Measurements from ENCODE around the gene SFMBT2.
"Not testable (repeated sequence)": the region's sequence is repeated elsewhere in the genome, so short reads cannot be mapped to it uniquely, and the experiment has no call there.

The SFMBT2 gene

DNA sequence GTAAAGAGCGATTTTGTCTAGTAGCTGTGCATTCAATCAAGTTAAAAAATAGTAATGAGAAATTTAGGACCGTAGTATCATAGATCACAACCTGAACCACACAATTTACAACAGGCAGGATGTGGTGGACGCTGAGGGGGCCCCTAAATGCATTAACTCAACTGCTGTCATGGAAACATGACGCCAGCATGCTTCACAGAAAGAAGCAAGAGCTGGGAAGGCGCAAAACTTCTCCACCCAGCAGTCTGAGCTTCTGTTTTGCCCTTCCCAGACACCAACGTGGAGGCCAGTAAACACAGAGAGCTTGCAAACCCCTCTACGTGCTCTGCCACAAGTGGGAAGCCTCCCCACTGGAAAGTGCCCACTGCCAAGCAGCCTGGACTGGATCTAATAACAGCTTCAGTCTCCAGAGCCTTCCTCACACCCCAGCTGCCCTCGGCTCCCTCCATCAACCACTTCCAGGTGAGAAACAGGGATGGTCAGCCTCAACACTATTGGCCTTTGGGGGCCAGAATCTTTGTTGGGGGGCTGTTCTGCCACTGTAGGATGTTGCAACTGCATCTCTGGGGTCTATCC lies 151.8 kb downstream of the SFMBT2 start:
- no peak for DNase-seq

DNA sequence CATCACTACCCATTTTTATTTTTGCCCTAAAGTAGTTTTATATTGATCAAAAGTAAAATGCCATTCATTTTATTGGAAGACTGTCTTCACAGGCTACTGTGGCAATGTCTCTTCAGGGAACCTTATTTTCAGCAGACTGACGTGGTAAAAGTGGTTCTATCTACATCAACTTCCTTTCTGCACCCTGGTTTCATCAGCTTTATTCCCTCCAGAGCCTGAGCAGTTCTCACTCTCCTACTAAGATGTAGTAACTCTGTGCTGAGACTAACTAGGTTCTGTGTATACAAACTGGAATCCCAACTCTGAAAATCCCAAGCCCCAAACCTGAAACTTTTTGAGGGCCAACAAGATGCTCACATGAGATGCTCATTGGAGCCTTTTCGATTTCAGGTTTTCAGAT lies 155.3 kb downstream of the SFMBT2 start:
- DNase-seq, result no peak

DNA sequence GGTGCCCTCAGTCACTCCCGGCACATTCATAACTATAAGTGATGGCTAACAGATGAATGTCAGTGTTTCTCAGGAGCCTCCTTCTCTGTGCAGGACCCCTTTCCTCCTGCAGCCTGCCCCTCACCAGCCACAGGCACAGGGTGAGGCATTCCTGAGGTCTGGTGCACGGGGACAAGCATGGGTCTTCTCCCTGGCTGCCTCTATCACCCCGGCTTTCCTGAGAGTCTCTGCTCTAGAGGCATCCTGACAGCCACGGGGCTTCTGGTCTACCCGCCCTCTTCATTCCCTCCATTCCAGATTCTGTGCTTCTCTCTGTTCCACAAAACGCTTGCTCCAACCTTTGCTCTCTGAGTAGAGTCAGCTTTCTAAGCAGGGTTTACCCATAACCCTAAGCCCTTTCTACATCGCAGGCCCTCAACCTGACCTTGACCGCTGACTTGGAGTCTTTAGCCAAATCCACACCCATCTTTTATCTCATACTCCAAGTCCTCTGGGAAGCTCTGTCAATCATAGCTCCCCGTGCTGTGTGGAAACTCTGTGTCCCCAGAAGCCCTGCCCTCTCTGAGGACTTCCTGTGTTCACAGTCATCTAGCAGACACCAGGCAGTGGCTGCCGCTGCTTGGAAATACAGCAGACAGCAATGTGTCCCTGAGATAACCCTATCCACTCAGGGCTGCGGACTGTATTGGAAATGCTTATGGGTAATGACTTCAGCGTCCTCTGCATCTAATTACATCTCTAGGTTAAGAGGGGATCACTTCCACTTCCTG lies 159.0 kb downstream of the SFMBT2 start:
- DNase-seq, result no peak

DNA sequence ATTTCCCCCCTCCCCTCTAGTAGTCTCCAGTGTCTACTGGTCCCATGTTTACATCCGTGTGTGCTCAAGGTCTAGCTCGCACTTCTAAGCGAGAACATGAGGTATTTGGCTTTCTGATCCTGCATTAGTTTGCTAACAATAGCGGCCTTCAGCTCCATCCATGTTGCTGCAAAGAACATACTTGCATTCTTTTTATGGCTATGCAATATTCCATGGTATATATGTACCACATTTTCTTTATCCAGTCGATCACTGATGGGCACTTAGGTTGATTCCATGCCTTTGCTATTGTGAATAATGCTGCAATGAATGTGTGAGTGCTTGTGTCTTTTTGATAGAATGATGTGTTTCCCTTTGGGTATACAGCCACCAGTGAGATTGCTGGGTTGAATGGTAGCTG lies 160.6 kb downstream of the SFMBT2 start:
- no peak for DNase-seq

DNA sequence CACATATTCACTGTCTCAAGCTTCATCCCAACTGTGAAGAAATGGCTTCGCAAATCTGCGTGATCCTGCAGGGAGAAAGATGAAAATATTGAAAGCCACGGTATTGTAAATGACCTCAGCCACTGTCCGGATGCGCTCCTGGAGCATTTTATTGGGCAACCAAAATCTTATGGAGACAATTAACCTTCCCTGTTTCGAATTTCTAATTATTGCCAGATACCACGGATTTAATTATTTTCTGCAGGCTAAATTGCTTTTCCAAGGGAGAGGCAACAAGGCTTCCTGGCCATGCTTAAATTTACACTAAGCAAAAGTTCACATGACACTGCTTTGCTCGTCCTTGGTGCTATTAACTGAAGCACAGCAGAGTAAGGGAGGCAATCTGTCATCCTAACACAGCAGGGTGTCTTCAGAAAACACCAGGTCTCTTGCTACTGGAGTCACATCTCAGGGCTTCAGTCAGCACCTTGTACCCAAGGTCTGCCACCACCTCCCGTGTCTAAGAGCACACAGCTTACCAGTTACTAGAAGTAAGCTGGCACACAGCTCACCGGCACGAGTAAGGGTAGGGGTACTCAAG lies 162.2 kb downstream of the SFMBT2 start:
- DNase-seq, result no peak

DNA sequence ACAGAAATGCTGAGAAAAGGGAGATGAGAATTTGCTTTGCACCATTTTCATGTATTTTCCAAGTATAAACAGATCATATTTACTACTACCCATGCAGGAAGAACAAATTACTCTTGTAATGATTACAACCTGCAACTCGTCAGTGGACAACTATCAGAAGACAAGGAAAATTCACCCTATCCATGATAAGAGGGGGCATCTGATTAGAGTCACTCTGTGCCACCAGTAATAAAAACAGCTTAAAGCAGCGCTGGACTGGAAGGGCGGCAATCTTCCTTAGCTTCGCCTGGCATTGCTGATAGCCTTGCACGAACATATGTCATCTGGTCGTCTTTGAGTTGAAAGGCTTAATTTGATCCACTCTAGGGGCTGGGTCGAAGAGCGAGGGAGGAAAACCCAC lies 162.7 kb downstream of the SFMBT2 start:
- no peak for DNase-seq

DNA sequence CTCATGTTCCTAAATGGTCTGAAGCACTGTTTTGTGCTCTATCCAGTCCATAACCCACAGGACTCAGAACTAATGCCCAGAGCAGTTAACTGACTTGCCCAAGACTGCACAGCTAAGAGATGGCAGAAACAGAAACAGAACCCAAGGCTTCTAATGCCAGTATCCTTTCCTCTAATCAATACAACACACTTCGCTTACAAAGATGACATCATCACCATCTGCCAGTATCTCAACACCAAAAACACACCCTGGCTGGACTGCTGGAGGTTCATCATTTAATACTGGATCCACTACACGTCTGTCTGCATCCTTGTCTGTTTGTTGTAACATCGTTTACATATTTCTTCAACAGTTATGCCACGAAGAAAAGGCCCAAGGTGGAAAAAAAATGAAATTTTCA lies 165.3 kb downstream of the SFMBT2 start:
- no peak for DNase-seq

DNA sequence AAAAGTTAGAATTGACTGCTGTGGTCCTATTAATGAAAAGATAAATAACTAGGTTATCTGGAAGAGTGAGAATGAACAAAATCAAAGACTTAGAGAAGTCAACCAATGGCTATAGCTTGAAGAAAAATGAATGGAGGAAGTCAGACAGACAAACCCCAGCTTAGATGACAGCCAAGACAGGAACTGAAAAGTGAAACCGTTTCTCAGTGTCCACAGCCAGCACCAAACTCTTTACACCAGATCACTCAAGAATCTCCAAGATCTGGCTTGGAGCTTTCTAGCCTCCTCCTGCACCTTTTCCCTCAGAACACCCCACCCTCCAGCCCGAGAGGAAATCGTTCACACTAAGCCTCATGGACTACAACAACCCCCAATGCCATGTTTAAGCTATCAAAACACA lies 167.0 kb downstream of the SFMBT2 start:
- DNase-seq, result no peak

DNA sequence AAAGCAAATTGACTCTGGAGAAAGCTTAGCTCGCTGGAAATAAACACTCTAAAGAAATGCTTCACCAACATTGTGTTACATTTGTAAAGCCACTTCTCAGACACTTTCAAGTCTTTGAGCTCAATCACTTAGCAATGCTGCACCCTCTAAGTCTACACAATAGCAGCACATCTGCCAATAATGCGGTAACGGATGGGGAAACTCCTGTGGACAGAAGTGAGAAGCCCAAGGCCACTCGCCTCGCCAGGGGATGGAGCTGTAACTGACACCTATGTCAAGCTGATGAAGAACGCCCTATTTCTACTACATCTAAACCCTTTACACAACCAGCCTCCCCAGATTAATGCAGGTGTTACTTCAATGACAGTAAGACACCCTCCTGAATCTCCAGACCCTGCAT lies 167.7 kb downstream of the SFMBT2 start:
- no peak for DNase-seq

DNA sequence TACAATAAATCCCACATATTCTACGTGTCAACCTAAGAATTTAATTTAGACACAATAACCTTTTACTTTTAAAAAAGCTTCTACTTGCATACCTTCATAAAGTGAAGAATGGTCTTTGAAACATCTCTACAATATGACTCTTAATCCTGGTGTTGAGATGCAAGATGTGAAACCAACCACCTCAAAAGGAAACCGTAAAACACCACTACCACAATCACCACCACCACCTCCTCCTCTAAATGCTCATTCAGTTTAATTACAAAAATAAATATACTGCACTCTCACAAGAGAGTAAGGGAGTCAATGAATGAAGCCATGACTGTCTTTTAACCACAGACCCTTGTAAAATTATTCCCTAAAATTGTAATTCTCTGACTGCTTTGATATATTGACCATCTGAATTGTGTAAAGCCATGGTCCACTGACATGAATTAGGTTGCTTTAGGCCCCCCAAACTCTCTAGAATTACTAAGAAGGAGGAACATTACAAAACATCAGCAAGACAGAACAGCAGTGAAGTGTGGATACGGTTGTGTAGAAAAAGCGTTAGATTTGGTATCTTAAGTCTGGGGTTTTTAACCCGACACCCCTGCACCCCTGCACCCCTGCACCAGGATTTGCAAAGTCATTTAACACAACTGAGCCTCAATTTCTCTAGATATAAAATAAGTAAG lies 171.4 kb downstream of the SFMBT2 start:
- no peak for DNase-seq

DNA sequence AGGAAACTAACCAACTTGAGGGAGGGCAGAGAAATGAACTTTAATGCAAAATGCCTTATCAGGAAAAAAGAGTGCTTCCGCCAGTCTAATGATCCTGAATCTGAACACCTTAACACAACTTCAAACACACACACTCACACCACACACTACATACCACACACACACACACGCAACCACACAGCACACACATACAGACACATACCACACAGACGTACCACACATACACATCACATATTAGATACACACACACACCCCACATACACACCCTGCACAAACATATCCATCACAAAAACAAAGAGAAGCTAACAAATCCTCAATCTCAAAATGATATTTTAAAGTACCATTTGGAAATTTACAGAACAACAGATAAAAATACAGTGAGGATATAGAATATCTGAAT lies 175.5 kb downstream of the SFMBT2 start:
- DNase-seq, result no peak

DNA sequence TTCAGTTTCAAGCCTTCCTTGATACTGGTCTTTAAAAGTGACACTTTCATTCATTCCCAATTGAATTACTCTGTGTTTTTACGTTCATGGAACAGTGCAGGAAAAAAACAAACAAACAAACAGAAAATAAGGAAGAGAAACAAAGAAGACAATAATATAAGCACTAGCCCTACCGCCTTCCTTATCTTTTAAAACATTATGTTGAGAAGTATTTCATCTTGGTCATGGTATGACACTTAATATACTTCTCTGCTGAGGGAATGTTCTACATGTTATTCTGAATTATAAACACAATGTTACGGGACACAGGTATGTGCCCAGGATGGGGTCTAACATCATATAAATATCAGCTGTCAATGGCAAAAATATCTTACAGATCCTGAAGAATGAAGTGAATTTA lies 176.7 kb downstream of the SFMBT2 start:
- no peak for DNase-seq

DNA sequence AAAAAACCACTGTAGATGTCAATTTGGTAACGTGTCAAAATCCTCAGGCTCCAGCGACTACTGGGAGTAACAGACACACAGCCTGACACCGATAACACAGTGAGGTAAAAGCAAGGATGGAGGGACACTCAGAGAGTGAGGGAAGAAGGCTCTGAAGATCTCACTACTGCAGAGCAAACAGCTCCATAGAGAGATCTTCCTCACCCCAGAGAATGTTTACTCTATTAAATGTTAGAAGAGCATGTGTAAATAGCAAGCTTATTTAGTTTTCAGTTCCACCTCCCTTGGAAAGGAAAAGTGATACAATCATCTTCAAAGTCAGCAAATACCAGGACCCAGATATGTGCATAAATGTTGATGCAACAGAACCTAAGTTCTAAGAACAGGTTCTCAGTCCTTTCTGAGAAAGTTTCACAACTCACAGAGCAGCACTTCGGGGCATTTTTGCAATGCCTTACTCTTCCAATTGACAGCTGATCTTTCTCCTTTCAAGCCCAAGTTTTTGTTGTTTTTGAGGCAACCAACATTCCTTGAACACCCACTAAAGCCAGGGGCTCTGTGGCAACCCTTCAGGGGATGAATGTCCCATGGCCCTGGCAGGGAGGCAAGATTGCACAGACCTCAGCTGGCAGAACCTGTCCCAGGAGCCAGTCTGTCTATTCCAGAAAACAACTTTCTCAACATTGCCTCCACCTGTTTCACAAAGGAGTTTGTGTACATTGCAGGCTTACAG lies 177.4 kb downstream of the SFMBT2 start:
- DNase-seq, result no peak

DNA sequence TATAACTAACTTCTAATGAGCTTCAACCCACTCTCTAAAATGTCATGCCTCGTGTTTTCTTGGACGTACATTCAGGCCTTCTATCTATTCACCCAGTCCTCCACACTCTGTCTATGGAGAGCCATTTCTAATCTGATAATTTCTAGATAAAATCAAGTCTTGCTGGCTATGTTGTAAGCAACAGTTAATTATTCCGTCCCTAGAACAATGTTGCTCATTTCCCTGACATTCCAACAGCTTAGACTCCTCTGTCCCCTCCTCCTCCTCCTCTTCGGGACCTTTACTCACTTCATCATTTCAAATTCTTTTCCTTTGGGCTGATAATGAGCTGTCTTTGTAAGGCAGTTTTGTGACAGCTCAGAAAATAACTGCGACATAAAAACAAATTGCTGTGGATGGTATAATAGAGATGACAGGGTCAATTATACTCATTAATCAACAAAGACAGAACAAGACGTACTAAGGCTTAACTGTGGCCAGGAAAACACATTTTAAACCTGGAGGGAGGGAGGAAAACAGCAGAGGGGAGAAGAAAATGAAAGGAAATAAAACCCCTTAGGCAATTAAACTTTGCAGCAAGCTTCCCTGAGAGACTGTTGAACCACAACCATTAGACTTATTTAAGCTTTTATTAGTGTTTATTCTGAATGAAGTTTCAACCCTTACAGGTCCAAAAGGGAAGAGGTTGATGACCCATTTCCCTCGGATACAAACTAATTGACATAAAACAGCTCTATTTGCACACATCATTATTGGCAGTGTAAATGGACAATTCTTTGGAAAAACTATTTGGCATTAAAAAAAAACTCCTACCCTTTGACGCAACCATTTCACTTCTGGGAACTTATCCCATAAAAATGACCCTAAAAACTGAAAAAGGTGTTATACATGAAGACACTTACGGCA lies 179.1 kb downstream of the SFMBT2 start:
- no peak for DNase-seq

DNA sequence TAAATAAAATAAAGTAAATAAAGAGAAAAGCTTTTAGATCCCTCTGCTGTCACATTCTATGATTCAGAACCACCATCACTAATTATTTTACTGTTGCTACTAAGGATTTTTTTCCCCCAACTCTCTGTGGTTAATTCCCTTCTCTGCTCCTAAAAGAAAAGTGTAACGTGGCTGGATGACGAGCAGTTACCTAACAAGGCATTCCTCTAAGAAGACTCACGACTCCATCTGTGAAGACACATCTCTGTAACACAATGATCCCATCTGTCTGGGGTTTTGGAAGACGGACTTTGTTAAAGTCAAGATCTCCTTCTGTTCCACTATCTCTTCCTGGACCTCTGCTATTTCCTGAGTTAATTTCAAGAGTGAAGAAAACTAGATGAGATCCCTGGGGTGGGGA lies 179.9 kb downstream of the SFMBT2 start:
- DNase-seq, result no peak

DNA sequence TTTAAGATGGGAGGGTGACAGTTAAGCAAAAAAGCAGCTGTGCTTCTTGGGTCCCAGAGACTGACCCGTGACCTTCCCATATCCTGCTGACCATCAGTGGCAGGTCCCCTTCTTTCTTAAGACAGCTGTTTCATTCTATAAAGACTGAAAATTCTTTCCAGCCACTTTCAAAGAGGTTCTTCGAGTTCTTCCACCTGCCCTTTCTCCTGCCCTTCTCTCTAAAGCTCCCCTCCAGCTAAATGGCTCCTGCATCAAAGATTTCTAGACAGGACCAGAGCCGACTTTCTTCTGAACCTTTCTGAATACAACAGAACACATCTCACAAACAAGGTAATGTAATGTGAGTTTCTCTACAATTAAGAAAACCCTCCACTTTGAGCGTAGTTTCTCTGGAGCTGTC lies 180.8 kb downstream of the SFMBT2 start:
- no peak for DNase-seq

DNA sequence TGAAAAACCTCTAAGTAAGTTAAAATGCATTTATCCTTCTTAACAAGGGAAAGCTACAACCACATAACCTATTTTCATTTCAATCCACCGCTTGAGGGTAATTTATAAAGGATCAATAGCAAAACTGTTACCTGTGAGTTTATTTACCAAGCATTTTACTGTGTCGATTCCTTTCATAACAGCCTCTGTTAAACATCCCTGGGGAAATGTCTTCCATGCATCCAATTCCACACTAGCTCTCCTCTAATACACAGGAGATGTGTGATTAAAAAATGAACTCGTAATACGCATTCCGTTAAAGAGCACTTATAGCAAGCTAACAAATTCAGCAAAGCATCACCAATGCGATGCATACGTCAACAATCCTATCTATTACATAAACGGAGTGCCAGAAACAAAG lies 185.7 kb downstream of the SFMBT2 start:
- DNase-seq, result no peak

DNA sequence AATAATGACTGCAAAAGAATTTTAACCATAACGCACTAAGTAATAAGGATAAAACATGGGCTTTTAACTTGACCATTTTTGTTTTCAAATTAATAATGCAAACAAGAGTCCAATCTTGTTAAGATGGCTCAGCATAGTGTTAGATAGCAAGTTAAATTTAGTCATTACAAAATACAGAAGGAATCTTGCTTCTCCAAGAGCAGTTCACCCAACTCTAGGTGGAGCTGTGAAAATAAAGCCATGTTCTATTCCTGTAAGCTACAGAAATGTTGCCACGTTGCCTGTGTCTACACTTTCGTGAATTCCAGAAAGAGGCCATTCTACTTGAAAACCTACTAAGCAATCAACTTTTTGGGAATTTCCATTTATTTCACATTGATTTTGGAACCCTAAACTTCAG lies 191.9 kb downstream of the SFMBT2 start:
- DNase-seq, result no peak

DNA sequence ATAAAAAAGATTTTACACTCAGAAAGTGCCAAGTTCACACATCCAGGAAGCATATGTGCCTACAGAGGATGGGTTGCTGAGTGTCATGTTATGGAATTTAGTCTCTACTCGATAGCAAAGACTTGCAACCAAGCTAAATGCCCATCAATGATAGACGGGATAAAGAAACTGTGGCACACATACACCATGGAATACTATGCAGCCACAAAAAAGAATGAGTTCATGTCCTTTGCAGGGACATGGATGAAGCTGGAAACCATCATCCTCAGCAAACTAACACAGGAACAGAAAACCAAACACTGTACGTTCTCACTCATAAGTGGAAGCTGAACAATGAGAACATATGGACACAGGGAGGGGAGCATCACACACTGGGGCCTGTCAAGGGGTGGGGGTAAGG lies 198.1 kb downstream of the SFMBT2 start:
- not testable (repeated sequence) for DNase-seq

DNA sequence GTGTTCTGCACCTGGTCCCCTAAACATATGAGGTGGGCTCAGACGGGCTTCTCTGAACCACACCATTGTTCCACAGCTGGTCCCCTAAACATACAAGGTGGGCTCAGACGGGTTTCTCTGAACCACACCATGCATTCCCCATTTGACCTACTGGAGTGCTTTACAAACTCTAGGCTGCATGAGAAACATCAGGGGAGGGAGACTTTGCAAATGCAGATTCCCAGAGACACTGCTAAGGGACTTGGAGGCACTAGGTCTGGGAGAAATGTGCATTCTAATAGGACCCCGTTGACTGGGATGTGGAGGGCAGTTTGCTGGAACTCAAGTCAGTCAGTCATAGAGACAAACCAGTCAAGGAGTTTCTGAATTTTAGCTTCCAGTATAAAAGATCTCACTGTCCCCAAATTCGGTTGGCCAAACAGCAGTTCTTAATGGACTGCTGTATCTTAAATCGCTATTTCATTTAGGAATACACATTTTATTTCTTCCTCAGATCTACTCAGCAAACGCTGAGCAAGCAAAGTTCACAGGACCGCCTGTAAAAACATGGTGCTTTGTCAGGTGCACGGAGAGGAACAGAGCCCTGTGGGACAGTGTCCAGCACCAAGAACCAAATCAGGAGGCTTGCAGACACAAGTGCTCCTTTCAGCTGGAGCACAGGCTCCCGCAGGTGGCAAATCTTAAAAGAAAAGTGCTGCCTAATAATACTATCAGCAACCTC lies 198.8 kb downstream of the SFMBT2 start:
- no peak for DNase-seq

DNA sequence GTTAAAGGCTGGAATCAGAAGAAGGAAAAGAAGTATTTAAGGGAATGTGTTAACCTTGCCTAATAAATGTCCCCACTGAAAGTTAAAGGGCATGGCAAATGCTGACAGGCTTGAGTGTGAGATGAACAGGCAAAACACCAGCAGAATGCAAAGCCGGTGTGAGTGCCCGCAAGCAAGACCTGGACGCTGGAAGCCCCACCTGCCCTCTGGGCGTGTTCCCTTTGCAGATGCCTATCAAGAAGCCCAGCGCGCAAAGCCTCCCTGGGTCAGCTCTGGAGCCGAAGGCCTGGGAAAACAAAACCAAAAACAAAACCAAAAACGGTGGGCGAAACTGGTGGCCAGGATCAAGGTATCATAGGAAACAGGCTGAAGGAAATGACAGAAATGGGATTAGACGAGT lies 200.3 kb downstream of the SFMBT2 start:
- no peak for DNase-seq

DNA sequence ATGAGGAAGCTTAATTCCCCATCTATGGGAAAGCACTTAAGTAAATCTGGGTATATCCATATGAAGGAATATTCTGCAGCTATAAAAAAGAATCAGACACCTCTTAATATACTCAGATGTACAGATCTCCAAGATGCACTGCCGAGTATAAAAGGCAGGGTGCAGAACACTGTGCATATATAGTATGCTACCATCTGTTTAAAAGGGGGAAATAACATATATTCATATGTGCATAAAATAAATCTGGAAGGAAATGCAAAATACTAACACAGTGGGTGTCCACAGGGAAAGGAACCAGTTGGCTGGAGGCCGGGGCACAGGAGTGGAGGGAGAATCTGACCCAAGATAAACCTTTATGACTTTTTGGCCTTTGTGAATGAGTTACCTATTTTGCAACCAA lies 201.4 kb downstream of the SFMBT2 start:
- no peak for DNase-seq
